Mesodermal cell (in vitro differentiated cells): ENCODE results near the gene CECR2.

Source experiments
- H3K27ac ChIP-seq: 2 replicates; pipeline ENCODE4 v1.7.0; 2013; ENCODE audit warnings: mild to moderate bottlenecking, low read depth, low read length, moderate library complexity; ENCODE audit not compliant: severe bottlenecking
- H3K36me3 ChIP-seq: 2 replicates; pipeline ENCODE4 v1.7.1; 2013; ENCODE audit warnings: mild to moderate bottlenecking, low read length, moderate library complexity; ENCODE audit not compliant: control insufficient read depth, insufficient read depth
- H3K4me1 ChIP-seq: one replicate; pipeline ENCODE4 v1.7.1; 2013; ENCODE audit warnings: mild to moderate bottlenecking, low read length; ENCODE audit not compliant: insufficient read depth, control insufficient read depth, poor library complexity, severe bottlenecking
- H3K4me3 ChIP-seq: 2 replicates; pipeline ENCODE4 v1.7.0; 2013; ENCODE audit warnings: low read length, control low read depth, mild to moderate bottlenecking; ENCODE audit not compliant: insufficient read depth, poor library complexity, severe bottlenecking; ENCODE audit errors: extremely low read depth
- H3K9me3 ChIP-seq: 2 replicates; pipeline ENCODE4 v1.7.1; 2013; ENCODE audit warnings: mild to moderate bottlenecking, low read length, moderate library complexity; ENCODE audit not compliant: control insufficient read depth
- WGBS, 2 experiments: methylation state at CpG; one replicate each; pipeline ENCODE4 v1.1.5; 2013; ENCODE audit warnings: missing lambda C conversion rate in 2 of 2; ENCODE audit not compliant: insufficient coverage in 2 of 2; 5-methylcytosine and 5-hydroxymethylcytosine counted together

The CECR2 gene

GRCh38 chr22:17581056-17581455, 211.8 kb downstream of the CECR2 start:
- Histone ChIP-seq H3K27ac (no peak overlapping the region), H3K4me3 (no peak overlapping the region), H3K36me3 (no peaks in the 10 kb centered on the region), H3K4me1 (peaks cover 9% of the 10 kb centered on the region), H3K9me3 (no peaks in the 10 kb centered on the region)
- WGBS, 2 experiments: 91 to 93% methylated on average over 13 to 21 of the region's 21 CpGs

DNA sequence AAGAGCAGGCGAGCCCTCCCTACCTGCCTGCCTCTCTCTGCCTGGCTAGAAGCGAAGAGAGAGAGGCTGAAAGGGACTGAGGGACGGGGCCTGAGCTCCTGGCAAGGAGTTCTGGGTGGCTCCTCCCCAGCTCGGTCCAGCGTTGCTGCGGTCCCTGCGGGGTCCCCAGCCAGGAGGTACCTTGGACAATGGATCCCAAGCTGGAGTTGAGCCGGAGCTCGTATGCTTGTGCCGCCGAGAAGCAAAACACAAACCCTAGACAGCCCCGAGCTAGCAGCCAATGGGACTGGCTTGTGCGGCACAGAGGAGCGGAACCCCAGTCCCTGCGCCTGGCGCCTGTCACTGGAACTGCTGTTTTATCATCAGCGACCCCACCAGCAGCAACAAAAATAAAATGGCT, 212.4 kb downstream of the CECR2 start:
- H3K9me3 ChIP-seq: no peaks in the 10 kb centered on the region
- H3K4me3 ChIP-seq: no peak overlapping the region
- 94 to 95% methylated on average over 15 to 17 of the region's 17 CpGs for WGBS, 2 experiments
- H3K27ac ChIP-seq: no peak overlapping the region
- peaks cover 6% of the 10 kb centered on the region for H3K4me1 ChIP-seq
- H3K36me3 ChIP-seq: no peaks in the 10 kb centered on the region

DNA sequence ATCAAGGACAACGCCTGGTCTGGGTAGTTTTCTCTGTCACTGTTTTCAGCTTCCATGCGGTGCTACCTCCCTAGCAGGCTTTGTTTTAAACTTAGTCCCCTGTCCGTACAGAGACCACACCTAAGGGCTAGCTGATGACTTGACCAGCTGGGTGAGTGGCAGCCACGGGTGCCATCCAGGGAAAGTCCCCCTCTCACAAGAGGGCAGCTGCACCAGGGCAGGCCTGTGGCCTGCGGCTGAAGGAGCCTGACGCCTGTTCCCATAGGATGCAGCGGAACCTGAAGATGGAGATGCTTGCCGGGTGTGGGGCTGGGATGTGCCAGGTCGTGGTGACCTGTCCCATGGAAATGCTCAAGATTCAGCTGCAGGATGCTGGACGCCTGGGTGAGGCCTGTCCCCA, 213.9 kb downstream of the CECR2 start:
- Histone ChIP-seq H3K4me3 (no peak overlapping the region), H3K27ac (no peak overlapping the region), H3K4me1 (peaks cover 3% of the 10 kb centered on the region), H3K9me3 (no peaks in the 10 kb centered on the region), H3K36me3 (no peaks in the 10 kb centered on the region)
- WGBS, 2 experiments: 93% methylated on average over 9 of the region's 10 CpGs

DNA sequence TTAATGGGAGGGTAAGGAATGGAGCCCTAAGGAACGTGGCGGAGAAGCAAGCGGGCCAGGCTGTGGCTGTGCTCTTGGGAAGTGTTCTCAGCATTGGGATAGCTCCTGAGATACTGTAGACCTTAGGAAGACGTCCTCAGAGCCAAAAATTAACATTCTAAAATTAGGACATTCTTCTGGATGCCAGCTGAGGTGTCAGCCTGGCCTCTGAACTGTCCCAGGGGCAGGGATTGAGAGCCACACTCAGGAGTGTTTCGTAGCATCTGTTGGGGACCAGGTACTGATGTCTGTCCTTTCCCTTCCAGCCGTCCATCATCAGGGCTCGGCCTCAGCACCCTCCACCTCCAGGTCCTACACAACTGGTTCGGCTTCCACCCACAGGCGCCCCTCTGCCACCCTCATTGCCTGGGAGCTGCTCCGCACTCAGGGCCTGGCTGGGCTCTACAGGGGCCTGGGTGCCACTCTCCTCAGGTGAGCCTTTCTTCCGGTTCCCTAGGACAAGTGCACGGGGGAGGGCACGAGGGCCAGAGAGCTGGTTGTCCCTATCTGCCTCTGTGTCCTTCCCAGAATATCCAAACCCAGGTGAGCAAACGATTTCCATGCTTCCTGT, 217.7 kb downstream of the CECR2 start:
- no peaks in the 10 kb centered on the region for H3K9me3 ChIP-seq
- H3K36me3 ChIP-seq: peaks cover 35% of the 10 kb centered on the region
- no peak overlapping the region for H3K27ac ChIP-seq
- no peaks in the 10 kb centered on the region for H3K4me1 ChIP-seq
- 94 to 96% methylated on average over 11 to 14 of the region's 14 CpGs for WGBS, 2 experiments
- no peak overlapping the region for H3K4me3 ChIP-seq

- H3K27ac ChIP-seq: no peak overlapping the region
- H3K36me3 ChIP-seq: peaks cover 42% of the 10 kb centered on the region
- no peaks in the 10 kb centered on the region for H3K9me3 ChIP-seq
- no peak overlapping the region for H3K4me3 ChIP-seq
- 87 to 94% methylated on average over 14 of the region's 14 CpGs for WGBS, 2 experiments
- no peaks in the 10 kb centered on the region for H3K4me1 ChIP-seq
Measured at GRCh38 chr22:17587629-17588028, 218.4 kb downstream of the CECR2 start.

DNA sequence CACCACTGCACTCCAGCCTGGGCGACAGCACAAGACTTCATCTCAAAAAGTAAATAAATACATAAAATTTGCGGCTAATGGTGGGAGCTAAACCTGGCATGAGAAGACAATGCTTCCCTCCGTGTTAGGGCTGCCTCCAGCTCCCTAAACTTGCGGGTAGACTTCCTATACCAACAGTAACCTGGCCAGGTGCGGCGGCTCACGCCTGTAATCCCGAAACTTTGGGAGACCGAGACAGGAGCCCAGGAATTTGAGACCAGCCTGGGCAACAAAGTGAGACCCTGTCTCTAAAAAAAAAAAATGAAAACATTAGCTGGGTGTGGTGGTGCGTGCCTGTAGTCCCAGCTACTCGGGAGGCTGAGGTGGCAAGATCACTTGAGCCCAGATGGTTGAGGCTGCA, 219.3 kb downstream of the CECR2 start:
- Histone ChIP-seq H3K36me3 (peaks cover 52% of the 10 kb centered on the region), H3K4me1 (no peaks in the 10 kb centered on the region), H3K4me3 (no peak overlapping the region), H3K9me3 (no peaks in the 10 kb centered on the region), H3K27ac (no peak overlapping the region)
- WGBS, 2 experiments: 93 to 97% methylated on average over 7 to 10 of the region's 11 CpGs

DNA sequence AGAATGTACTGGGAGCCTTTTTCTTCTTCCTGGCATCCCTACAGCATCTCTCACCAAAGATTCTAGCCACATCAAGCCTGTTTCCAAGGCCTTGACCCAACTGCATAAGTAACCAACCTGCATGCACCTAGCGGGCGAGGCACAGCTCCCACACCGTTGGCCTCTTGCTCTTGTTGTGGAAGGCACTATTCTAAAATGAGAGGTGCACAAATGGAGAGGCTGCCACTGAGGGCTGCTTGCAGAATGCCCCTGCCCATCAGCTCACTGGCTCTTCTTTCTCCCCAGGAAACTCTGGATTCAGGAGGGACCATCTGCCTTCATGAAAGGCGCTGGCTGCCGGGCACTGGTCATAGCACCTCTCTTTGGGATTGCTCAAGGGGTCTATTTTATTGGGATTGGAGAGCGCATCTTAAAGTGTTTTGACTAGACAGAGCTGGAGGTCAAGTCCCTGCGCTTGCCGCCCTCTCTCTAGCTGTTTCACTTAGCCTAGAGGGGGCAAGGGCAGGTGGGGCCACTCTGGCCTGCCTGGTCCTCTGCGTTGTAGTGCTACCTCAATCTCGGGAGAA, 220.6 kb downstream of the CECR2 start:
- H3K27ac ChIP-seq: no peak overlapping the region
- H3K4me1 ChIP-seq: no peaks in the 10 kb centered on the region
- no peak overlapping the region for H3K4me3 ChIP-seq
- H3K36me3 ChIP-seq: peaks cover 65% of the 10 kb centered on the region
- 98% methylated on average over 8 to 10 of the region's 10 CpGs for WGBS, 2 experiments
- no peaks in the 10 kb centered on the region for H3K9me3 ChIP-seq

DNA sequence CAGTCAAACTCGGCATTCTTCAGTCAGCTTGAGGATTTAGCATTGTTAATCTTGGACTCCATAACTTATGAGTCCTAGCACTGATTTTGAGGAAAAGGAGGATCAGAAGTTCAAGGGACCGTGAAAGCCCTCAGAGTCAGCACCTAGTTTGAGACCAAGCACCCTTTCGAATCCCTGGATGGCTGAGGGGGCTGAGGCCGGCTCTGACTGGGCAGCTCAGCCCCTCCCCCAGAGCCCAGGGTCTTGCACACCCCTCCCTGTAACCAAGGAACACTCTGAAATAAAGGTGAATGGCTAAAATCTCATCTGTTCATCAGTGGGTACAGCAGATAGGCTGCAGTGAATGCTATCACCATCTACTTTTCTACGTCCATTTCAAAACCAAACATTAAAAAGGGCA, 221.3 kb downstream of the CECR2 start:
- no peak overlapping the region for H3K4me3 ChIP-seq
- peaks cover 72% of the 10 kb centered on the region for H3K36me3 ChIP-seq
- WGBS, 2 experiments: 93 to 95% methylated on average over 3 to 4 of the region's 5 CpGs
- H3K9me3 ChIP-seq: no peaks in the 10 kb centered on the region
- H3K4me1 ChIP-seq: no peaks in the 10 kb centered on the region
- H3K27ac ChIP-seq: no peak overlapping the region

DNA sequence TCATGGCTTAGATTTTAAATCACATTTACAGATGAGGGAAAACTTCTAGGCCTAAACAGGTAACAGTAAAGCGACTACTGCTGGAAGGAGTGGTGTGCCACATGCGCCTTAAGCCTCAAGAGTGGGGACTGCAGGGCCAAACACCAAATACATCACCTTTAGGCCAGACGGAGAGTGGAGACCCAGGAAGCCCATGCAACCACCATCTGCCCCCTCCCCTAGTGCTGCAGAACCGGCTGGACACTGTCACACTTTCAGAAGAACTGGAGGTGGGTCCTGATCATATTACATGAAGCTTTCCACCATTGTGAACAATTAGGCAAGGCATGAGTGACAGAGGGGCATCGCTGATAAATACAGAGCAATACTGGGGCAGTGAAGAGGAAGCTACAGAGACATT, 222.9 kb downstream of the CECR2 start:
- WGBS, 2 experiments: 100% methylated on average over 2 of the region's 5 CpGs
- H3K36me3 ChIP-seq: peaks cover 86% of the 10 kb centered on the region
- H3K4me1 ChIP-seq: no peaks in the 10 kb centered on the region
- no peak overlapping the region for H3K4me3 ChIP-seq
- no peaks in the 10 kb centered on the region for H3K9me3 ChIP-seq
- H3K27ac ChIP-seq: no peak overlapping the region

DNA sequence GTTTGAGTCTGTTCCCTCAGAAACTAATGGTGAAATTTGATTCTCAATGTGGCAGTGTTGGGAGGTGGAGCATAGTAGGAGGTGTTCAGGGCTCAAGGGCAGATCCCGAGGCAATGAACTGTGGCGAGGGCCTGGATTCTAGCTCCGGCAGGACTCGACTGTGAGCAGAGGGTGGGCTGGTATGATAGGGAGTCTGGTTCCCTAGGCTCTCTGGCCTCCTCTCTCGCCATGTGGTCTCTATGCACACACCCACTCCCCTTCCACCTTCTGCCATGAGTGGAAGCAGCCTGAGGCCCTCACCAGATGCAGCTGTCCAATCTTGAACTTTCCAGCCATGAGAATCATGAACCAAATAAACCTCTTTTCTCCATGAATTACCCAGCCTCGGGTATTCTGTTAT, 227.0 kb downstream of the CECR2 start:
- WGBS, 2 experiments: 98 to 100% methylated on average over 4 to 6 of the region's 6 CpGs
- no peak overlapping the region for H3K4me3 ChIP-seq
- H3K36me3 ChIP-seq: peaks cover 96% of the 10 kb centered on the region
- no peak overlapping the region for H3K27ac ChIP-seq
- H3K9me3 ChIP-seq: no peaks in the 10 kb centered on the region
- H3K4me1 ChIP-seq: no peaks in the 10 kb centered on the region

DNA sequence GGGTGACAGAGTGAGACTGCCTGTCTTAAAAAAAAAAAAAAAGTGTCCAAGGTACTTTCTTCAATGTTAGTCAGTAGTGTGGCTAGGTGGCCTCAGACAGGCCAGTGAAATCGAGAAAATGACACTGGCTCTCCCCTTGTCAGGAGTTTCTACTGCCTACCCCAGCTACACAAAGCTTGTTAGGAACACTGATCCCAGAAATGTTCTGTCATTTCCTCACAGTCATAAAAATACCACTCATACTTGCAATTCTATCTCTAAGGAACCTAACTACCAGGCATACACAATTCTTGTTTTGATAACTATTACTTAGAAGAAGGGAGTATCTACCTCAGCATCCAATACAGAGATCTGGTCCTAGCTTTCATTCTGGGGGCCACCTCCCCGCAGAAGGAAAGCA, 228.0 kb downstream of the CECR2 start:
- Histone ChIP-seq H3K4me1 (no peaks in the 10 kb centered on the region), H3K9me3 (no peaks in the 10 kb centered on the region), H3K27ac (no peak overlapping the region), H3K4me3 (no peak overlapping the region), H3K36me3 (peaks cover 89% of the 10 kb centered on the region)
- 95 to 100% methylated on average over 1 to 2 of the region's 2 CpGs for WGBS, 2 experiments
